Measurements from ENCODE around the gene USP32.
"Not testable (repeated sequence)": the region's sequence is repeated elsewhere in the genome, so short reads cannot be mapped to it uniquely, and the experiment has no call there.

The USP32 gene

DNA sequence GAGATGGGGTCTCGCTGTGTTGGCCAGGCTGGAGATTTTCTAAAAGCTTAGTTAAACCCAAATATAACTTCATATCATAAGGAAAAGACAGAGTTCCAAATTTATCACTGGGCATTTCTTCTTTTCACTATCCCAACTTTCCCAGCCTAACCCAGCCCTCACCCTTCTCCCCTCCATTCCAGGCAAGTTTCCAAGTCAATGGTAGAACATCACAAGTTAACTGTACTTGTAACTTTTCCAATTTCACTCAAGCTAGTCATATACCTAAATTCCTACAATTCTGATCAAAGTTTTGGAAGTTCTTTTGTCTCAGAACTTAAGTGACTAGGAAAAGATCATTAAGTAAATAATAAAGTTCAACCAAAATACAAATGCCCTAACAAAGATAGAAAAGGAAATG, 61.2 kb downstream of the USP32 start:
- DNase-seq (ENCODE audit: low spot score), result no peak

DNA sequence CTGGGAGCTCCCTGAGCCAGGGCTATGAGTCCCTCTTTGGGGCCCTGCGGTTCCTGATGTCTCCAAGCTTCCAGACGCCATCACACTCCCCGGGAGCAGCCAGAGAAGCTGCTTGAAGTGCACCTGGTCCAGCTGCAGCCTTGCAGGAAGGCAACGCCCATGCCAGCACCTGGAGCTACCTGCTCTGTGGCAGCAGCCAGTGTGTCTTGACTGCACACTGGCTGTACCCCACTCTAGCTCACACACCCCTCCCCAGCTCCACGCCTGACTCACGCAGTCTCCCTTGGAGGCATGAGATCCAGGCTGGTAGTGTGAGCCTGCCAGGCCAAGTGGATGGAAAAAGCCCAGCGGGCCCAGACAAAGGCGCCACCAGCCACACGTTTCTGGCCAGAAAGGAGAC, 63.3 kb downstream of the USP32 start:
- DNase-seq (ENCODE audit: low spot score), result no peak

- no peak for DNase-seq (ENCODE audit: low spot score)
These were observed 64.0 kb downstream of the USP32 start for GRCh38 chr17:60327901-60328273.

GRCh38 chr17:60327134-60327900, 64.6 kb downstream of the USP32 start:
- no peak for DNase-seq (ENCODE audit: low spot score)

DNA sequence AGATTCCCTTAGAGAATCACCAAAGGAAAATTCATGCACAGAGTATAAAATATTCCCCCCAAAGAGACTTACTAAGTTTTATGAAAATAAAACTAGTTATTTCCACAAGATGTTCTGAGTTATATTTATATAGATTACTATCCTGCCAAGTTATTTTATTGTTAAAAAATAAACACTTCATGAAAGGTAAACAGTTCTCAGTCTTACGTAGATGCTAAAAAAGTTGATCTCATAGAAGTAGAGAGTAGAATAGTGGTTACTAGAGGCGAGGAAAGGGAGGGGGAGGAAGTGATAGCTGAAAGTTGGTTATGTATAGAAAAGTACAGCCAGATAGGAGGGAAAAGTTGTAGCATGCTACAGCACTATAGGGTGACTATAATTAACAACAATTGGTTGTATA, 65.2 kb downstream of the USP32 start:
- DNase-seq (ENCODE audit: low spot score), result no peak

GRCh38 chr17:60325730-60326524, 66.0 kb downstream of the USP32 start:
- no peak for DNase-seq (ENCODE audit: low spot score)

GRCh38 chr17:60323754-60324153, 68.2 kb downstream of the USP32 start:
- DNase-seq (ENCODE audit: low spot score), result no peak

GRCh38 chr17:60322056-60322387, 69.9 kb downstream of the USP32 start:
- DNase-seq (ENCODE audit: low spot score), result no peak

- DNase-seq (ENCODE audit: low spot score), result no peak
These were observed 70.4 kb downstream of the USP32 start for GRCh38 chr17:60321336-60322055.

DNA sequence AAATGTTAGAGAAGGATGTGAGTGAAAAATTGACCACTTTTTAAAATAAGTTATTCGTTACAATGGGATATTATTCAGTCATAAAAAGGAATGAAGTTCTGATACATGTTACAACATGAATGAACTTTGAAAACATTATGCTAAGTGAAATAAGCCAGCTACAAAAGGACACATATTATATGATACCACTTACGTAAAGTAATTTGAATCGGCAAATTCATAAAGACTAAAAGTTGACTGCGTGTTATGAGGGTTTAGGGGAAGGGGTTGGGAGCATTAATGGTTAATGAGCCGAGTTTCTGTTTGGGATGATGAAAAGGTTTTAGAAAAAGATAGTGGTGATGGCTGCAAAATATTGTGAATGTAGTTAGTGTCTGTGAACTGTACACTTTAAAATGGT, 73.1 kb downstream of the USP32 start:
- no peak for DNase-seq (ENCODE audit: low spot score)

- no peak for DNase-seq (ENCODE audit: low spot score)
These were observed 73.6 kb downstream of the USP32 start for GRCh38 chr17:60318326-60318725.

DNA sequence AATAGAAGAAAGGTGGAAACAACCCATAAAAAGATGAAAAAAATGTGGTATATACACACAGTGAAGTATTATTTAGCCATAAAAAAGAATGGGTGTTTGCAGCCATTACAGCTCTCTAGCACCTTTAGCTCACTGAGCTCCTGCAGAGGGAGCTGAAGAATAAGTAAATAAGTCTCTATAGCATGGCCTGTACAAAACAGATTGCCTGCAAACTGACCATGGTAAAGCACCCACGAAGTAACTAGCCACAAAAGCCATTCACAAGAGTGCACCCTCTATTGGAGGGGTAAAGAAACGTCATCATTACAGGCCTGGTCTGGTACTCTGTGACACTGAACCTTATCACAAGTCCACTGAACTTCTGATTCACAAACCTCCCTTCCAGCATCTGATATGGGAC, 76.3 kb downstream of the USP32 start:
- peak; percentile 12 for DNase-seq (ENCODE audit: low spot score)

DNA sequence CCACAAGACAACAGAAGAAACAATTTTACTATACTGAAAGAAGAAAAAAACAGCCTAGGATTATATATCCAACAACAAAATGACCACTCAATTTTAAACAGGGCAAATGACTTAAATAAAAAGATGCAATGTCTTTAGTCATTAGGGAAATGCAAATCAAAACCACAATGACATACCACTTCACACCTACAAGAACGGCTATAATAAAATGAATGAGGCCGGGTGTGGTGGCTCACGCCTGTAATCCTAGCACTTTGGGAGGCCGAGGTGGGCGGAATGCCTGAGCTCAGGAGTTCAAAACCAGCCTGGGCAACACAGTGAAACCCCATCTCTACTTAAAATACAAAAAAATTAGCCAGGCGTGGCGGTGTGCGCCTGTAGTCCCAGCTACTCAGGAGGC, 77.0 kb downstream of the USP32 start:
- DNase-seq (ENCODE audit: low spot score), result not testable (repeated sequence)

DNA sequence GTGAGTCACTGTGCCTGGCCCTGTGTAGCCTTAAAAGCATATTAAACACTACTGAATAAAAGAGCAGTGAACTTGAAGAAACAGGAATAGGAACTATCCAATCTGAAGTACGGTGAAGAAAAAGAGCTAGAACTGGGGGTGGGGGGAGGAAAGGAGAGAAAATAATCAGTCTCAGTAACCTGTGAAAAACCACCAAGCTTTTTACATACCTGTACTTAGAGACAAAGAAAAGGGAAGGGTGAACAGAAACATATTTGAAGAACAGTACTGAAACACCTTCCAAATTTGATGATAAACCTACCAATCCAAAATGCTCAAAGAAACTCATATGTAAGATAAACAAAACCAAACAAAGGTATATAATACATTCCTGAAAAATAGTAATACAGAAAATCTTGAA, 77.5 kb downstream of the USP32 start:
- no peak for DNase-seq (ENCODE audit: low spot score)

DNA sequence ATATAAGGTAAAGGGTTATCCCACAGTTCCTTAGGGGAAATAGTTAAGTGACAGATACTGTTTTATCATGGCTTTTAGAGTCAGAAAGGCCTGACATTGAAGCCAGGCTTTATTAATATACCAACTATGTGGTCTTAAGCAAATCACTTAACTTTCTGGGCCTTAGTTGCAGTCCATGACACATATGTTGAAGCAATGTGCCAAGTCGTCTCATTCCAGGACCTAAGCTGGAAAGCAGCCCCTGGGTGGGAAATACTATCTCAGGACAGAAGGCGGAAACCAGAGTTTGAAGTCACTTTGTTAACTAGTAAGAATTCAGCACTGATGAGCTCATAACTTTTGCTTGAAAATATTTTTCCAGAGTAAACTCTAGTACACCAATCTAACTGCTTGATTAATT, 80.0 kb downstream of the USP32 start:
- DNase-seq (ENCODE audit: low spot score), result no peak

DNA sequence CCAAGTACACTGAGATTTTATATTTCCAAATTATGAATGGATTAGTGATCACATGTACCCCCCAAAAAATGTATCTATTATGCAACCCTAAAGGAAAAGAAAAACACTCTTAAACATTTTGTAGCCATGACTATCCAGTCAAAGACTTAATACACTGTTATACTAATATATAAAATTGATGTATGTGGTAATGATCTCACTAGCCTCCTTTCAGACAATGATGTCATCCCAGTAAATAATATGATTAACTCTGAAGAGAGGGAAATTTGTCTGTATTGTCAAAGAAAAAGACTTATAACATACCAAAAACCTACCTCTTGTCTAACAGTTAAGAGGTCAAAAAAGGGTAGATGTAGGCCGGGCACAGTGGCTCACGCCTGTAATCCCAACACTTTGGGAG, 80.7 kb downstream of the USP32 start:
- DNase-seq (ENCODE audit: low spot score), result no peak

- no peak for DNase-seq (ENCODE audit: low spot score)
These were observed 86.8 kb downstream of the USP32 start for GRCh38 chr17:60305141-60305540.

- DNase-seq (ENCODE audit: low spot score), result no peak
These were observed 87.4 kb downstream of the USP32 start for GRCh38 chr17:60304502-60304901.

DNA sequence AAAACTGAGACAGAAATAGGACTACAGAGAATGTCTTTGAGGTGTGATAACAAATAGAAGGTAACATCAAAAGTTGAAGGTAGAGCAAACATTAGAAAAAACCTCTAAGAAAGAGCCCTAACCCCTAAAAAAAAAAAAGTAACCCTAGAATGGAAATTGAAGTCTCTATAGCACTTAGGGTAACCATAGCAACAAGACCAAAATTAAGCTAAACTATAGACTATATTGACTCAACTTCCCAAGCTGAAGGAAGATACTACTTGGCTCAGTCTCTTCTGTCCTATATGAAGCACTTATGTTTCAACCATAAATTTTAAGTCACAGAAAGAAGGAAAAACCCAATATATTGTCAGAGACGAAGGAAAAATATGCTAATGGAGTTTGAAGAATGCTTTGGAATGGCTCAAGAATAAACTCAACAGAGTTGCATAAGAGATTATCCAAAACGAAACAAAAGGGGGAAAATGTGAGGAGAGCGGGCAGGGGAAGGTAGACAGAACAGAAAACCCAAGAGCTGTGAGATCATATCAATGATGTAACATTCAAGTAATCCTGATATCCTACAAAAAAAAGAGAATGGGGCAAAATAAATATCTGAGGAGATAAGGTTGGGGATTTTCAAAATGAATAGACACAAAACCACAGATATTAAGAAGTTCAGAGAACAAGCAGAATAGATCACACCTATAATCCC, 88.4 kb downstream of the USP32 start:
- no peak for DNase-seq (ENCODE audit: low spot score)

DNA sequence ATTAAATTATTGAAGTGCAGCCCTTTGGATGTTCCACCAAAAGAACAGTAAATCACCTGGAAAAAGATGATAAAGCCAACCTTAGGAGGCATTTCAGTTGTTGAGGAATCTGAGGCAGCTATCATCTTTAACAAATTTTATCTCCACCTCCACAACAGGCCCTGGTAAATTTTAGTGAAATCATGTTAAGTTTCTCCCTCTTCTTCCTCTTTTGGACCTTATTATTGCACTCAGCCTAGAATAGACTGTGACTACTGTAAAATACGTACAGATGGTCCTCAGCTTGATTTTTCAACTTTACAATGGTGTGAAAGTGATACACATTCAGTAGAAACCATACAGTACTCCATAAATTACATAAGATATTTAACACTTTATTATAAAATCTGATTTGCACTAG, 90.3 kb downstream of the USP32 start:
- DNase-seq (ENCODE audit: low spot score), result no peak

- no peak for DNase-seq (ENCODE audit: low spot score)
These were observed 91.0 kb downstream of the USP32 start for GRCh38 chr17:60300949-60301348.

- DNase-seq (ENCODE audit: low spot score), result no peak
These were observed 91.9 kb downstream of the USP32 start for GRCh38 chr17:60300011-60300410.

Measured in cerebellar cortex (tissue), 1 donor.